CD14-positive monocyte (primary cell): ENCODE data around the gene FH. TPM values are rescaled to one million over a fixed set of nuclear protein-coding genes. Genes with fewer than 3 reads are reported as not detected.

Experiments
- DNase-seq, 3 donors: peaks; one replicate each; pipeline ENCODE4 v3.0.0-alpha.2; 2011 to 2022
- H2AFZ ChIP-seq: 2 replicates; pipeline ENCODE4 v1.6.0; 2012; ENCODE audit warnings: mild to moderate bottlenecking, low read depth, low read length, inconsistent platforms; ENCODE audit not compliant: insufficient read depth, poor library complexity, severe bottlenecking
- H3K27ac ChIP-seq, 2 donors: 1 replicate in 1 of 2; 2 replicates in 1 of 2; pipeline ENCODE4 v1.5.1; 2012 to 2013; ENCODE audit warnings: low read length in 2 of 2, control low read depth in 1 of 2, inconsistent platforms in 1 of 2, low read depth in 1 of 2, mild to moderate bottlenecking in 1 of 2
- H3K27me3 ChIP-seq, 2 donors: one replicate each; pipeline versions ENCODE4 v1.6.0 to v1.6.1; 2011 to 2013; ENCODE audit warnings: low read length in 2 of 2; ENCODE audit not compliant: control insufficient read depth in 2 of 2, insufficient read depth in 2 of 2
- H3K36me3 ChIP-seq, 2 donors: replicated peaks in 1 of 2; 1 replicate in 1 of 2; 2 replicates in 1 of 2; pipeline versions ENCODE4 v1.5.1 to v1.6.1; 2012 to 2013; ENCODE audit warnings: low read length in 2 of 2, control low read depth in 1 of 2, inconsistent platforms in 1 of 2, mild to moderate bottlenecking in 1 of 2; ENCODE audit not compliant: insufficient read depth in 2 of 2, control insufficient read depth in 1 of 2
- H3K4me1 ChIP-seq, 2 donors: 1 replicate in 1 of 2; 2 replicates in 1 of 2; pipeline versions ENCODE4 v1.5.1 to v1.6.1; 2012 to 2013; ENCODE audit warnings: low read length in 2 of 2, control low read depth in 1 of 2, inconsistent platforms in 1 of 2, mild to moderate bottlenecking in 1 of 2, moderate library complexity in 1 of 2; ENCODE audit not compliant: insufficient read depth in 2 of 2, control insufficient read depth in 1 of 2
- H3K4me2 ChIP-seq: replicated peaks from 2 replicates; pipeline ENCODE3; 2012; ENCODE audit warnings: low read length, moderate library complexity, mild to moderate bottlenecking; ENCODE audit not compliant: poor library complexity, severe bottlenecking; ENCODE audit errors: extremely low read depth
- H3K4me3 ChIP-seq, 3 experiments: fragments of 200-600 bp in 1 of 3; sonication (generic) in 1 of 3; replicated peaks in 1 of 3; 1 replicate in 2 of 3; 2 replicates in 1 of 3; pipeline ENCODE4 v1.5.1; 2011 to 2013; ENCODE audit warnings: low read length in 3 of 3, mild to moderate bottlenecking in 3 of 3, control low read depth in 2 of 3, low read depth in 2 of 3, inconsistent platforms in 1 of 3, moderate library complexity in 1 of 3
- H3K79me2 ChIP-seq: 2 replicates; pipeline ENCODE4 v1.6.0; 2012; ENCODE audit warnings: mild to moderate bottlenecking, control low read depth, inconsistent platforms, low read length, moderate library complexity; ENCODE audit not compliant: insufficient read depth
- H3K9ac ChIP-seq: 2 replicates; pipeline ENCODE4 v1.6.0; 2017; ENCODE audit warnings: low read length, mild to moderate bottlenecking; ENCODE audit not compliant: insufficient read depth, poor library complexity, severe bottlenecking
- H3K9me3 ChIP-seq, 2 donors: replicated peaks in 1 of 2; 1 replicate in 1 of 2; 2 replicates in 1 of 2; pipeline versions ENCODE4 v1.5.1 to v1.6.1; 2012 to 2013; ENCODE audit warnings: low read length in 2 of 2, control low read depth in 1 of 2; ENCODE audit not compliant: control insufficient read depth in 1 of 2, insufficient read depth in 1 of 2
- H4K20me1 ChIP-seq: 2 replicates; pipeline ENCODE4 v1.6.0; 2012; ENCODE audit warnings: mild to moderate bottlenecking, low read length, control low read depth, moderate library complexity; ENCODE audit not compliant: insufficient read depth
- H3K27ac Mint-ChIP-seq, 7 donors: one replicate each; pipeline ENCODE4 v1.8.0; 2020; ENCODE audit warnings: mild to moderate bottlenecking in 7 of 7, mixed read lengths in 7 of 7, moderate library complexity in 6 of 7, inconsistent platforms in 2 of 7
- H3K27me3 Mint-ChIP-seq, 3 donors: one replicate each; pipeline ENCODE4 v1.8.0; 2021 to 2022; ENCODE audit warnings: low read depth in 3 of 3, mild to moderate bottlenecking in 3 of 3, mixed read lengths in 3 of 3, moderate library complexity in 3 of 3, inconsistent platforms in 1 of 3
- H3K36me3 Mint-ChIP-seq, 2 donors: one replicate each; pipeline ENCODE4 v1.8.0; 2020; ENCODE audit warnings: mixed read lengths in 2 of 2, inconsistent platforms in 1 of 2, mild to moderate bottlenecking in 1 of 2
- H3K4me1 Mint-ChIP-seq: one replicate; pipeline ENCODE4 v1.8.0; 2020; ENCODE audit warnings: mild to moderate bottlenecking, mixed read lengths
- H3K4me3 Mint-ChIP-seq, 2 donors: one replicate each; pipeline ENCODE4 v1.8.0; 2020; ENCODE audit warnings: mild to moderate bottlenecking in 2 of 2, mixed read lengths in 2 of 2, moderate library complexity in 1 of 2
- H3K9me3 Mint-ChIP-seq, 7 donors: one replicate each; pipeline ENCODE4 v1.8.0; 2020 to 2022; ENCODE audit warnings: mixed read lengths in 7 of 7, mild to moderate bottlenecking in 6 of 7, moderate library complexity in 6 of 7, inconsistent platforms in 2 of 7
- WGBS: methylation state at CpG from one replicate; pipeline ENCODE4 v1.1.5; 2013; ENCODE audit warnings: missing lambda C conversion rate; ENCODE audit not compliant: insufficient coverage; 5-methylcytosine and 5-hydroxymethylcytosine counted together
- intact Hi-C, 2 donors: fragments of 100-400 bp; cut with micrococcal nuclease; formaldehyde crosslinking; loops; one replicate each; pipeline versions ENCODE4 v1.15.0 to v1.15.1; 2023
- polyA plus RNA-seq, 3 donors: library from polyadenylated mRNA; depleted of rRNA in 1 of 3; unstranded in 2 of 3; stranded (reverse) in 1 of 3; fragments of 300-500 nt in 2 of 3; fragments of >200 nt in 1 of 3; fragmentation: Illumina TruSeq in 2 of 3; gene quantifications; 1 replicate in 2 of 3; 2 replicates in 1 of 3; pipeline ENCODE4 v1.2.3, GENCODE V29; 2012 to 2021
- TF ChIP-seq, protein P1 (sequence below): fragments of 200-600 bp; IDR thresholded peaks from one replicate; pipeline ENCODE4 v1.8.0; 2022; ENCODE audit warnings: antibody characterized with exemption, mild to moderate bottlenecking

The FH gene
- polyA plus RNA-seq, 3 donors, result 21.1 to 34.9 (median 32.5) TPM

DNA sequence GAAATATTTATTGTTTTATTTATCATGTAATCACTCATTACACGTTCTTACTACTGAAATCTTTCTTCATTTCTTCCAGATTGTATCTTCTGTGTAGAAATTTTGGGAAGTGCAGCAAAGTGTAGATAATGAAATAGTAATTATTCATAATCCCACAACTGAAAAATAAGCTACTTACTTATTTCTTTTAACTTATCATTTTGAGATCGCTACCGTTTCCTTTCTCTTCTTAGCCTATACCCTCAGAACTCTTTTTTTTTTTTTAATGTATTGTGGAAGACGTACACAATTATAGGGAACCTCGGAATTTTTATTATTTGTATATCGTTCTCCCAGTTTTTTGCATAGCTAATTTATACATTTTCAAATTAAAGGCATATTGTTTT is 518 bp upstream of the FH start:
- Histone ChIP-seq H2AFZ (peak overlapping the region; percentile 82), H3K4me3 (peak overlapping the region; percentile 41 to 85 (median 71)), H3K4me1 (peaks cover 14 to 25% of the 10 kb centered on the region in 2 donors), H3K9ac (peak overlapping the region; percentile 86), H3K79me2 (peaks cover 42% of the 10 kb centered on the region), H3K4me2 (peak overlapping the region; percentile 84), H3K27me3 (peaks cover 3 to 19% of the 10 kb centered on the region in 2 donors), H4K20me1 (no peaks in the 10 kb centered on the region), H3K27ac (peak overlapping the region in 1 of 2 donors; percentile 83), H3K36me3 (peaks cover 9 to 12% of the 10 kb centered on the region in 2 donors), H3K9me3 (no peaks in the 10 kb centered on the region)
- DNase-seq, result no peak
- intact Hi-C loops, result loop anchor here (5.0 to 10.0 kb wide), 3 partner anchors 325 to 475 kb away; partner anchors contain the start of genes EXO1 (in 2 of the 2) and MAP1LC3C (in 1 of the 2)
- WGBS, result no CpG with 5 or more reads among the region's 6 CpGs
- Mint-ChIP-seq H3K36me3 (peaks cover 9 to 12% of the 10 kb centered on the region in 2 donors), H3K27ac (no peak overlapping the region), H3K27me3 (peaks cover 16 to 23% (median 20%) of the 10 kb centered on the region in 3 donors), H3K4me1 (peaks cover 14% of the 10 kb centered on the region), H3K4me3 (no peak overlapping the region), H3K9me3 (no peaks in the 10 kb centered on the region)
- TF ChIP-seq, protein P1, sequence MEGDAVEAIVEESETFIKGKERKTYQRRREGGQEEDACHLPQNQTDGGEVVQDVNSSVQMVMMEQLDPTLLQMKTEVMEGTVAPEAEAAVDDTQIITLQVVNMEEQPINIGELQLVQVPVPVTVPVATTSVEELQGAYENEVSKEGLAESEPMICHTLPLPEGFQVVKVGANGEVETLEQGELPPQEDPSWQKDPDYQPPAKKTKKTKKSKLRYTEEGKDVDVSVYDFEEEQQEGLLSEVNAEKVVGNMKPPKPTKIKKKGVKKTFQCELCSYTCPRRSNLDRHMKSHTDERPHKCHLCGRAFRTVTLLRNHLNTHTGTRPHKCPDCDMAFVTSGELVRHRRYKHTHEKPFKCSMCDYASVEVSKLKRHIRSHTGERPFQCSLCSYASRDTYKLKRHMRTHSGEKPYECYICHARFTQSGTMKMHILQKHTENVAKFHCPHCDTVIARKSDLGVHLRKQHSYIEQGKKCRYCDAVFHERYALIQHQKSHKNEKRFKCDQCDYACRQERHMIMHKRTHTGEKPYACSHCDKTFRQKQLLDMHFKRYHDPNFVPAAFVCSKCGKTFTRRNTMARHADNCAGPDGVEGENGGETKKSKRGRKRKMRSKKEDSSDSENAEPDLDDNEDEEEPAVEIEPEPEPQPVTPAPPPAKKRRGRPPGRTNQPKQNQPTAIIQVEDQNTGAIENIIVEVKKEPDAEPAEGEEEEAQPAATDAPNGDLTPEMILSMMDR, result no peak

DNA sequence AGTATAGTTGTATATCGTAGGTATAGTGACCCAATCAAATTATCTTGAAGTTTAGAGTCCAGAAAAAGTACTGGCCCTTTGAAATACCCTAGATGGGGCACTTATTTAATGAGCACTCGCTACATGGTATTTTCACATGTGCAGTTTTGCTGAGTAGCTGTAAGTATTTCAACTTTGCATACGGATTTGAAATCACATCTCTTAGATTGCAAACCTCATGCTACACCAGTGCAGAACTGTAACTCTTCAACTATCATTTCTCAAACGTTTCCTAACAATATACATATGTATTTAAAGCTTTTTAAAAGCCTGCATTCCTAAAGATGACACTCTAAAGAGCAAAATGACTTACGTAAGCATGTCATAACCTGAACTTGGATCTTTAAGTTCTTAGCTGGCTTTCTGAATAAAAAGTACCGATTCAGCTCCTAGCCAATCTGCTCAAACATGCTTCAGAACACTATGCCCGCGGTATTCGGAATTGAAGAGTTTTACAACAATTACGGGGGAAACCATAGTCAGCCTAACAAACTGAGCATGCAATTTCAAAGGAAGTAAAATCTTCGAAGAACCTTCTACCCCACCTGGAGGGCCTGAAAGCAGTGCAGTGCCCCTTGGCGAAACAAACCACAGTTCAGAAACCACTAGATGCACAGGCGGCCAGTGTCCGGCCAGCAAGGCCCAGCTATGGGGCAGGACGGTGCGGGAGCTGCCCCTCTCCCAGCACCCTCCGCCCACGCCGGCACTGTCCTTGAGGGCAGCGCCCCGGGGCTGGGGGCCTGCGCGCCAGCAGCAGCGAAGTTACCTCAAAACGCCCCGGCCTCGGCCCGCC is 863 bp downstream of the FH start:
- peak in 1 of 3 donors; percentile 10 for DNase-seq
- Mint-ChIP-seq H3K27ac (peak overlapping the region; percentile 55 to 82 (median 79)), H3K4me3 (peak overlapping the region; percentile 81 to 92), H3K4me1 (peaks cover 14% of the 10 kb centered on the region), H3K9me3 (no peaks in the 10 kb centered on the region), H3K27me3 (peaks cover 16 to 18% (median 17%) of the 10 kb centered on the region in 3 donors), H3K36me3 (peaks cover 17 to 21% of the 10 kb centered on the region in 2 donors)
- Histone ChIP-seq H3K9ac (peak overlapping the region; percentile 86), H4K20me1 (no peaks in the 10 kb centered on the region), H3K79me2 (peaks cover 55% of the 10 kb centered on the region), H2AFZ (peak overlapping the region; percentile 82), H3K4me2 (peak overlapping the region; percentile 84), H3K4me1 (peaks cover 14 to 25% of the 10 kb centered on the region in 2 donors), H3K4me3 (peak overlapping the region; percentile 41 to 85 (median 71)), H3K9me3 (no peaks in the 10 kb centered on the region), H3K27me3 (peaks cover 3 to 18% of the 10 kb centered on the region in 2 donors), H3K36me3 (peaks cover 9 to 22% of the 10 kb centered on the region in 2 donors), H3K27ac (peak overlapping the region; percentile 45 to 83)
- under 1% methylated on average over 24 of the region's 28 CpGs for WGBS
- intact Hi-C loops, result loop anchor here in 1 of 2 donors (5.0 kb wide), 1 partner anchor 119 kb away; no protein-coding TSS in a partner anchor
- TF ChIP-seq, protein P1, result no peak
